VCaP (cell line): ENCODE data around the gene CTNNB1.

Experiments
- H3K27ac ChIP-seq: fragments of 450-650 bp; 2 replicates; pipeline ENCODE4 v1.5.1; 2017
- TF ChIP-seq, protein P1 (sequence below): fragments of 450-650 bp; conservative IDR thresholded peaks from 2 replicates; pipeline ENCODE4 v1.5.1; 2017; ENCODE audit warnings: mild to moderate bottlenecking, moderate library complexity

The CTNNB1 gene

DNA sequence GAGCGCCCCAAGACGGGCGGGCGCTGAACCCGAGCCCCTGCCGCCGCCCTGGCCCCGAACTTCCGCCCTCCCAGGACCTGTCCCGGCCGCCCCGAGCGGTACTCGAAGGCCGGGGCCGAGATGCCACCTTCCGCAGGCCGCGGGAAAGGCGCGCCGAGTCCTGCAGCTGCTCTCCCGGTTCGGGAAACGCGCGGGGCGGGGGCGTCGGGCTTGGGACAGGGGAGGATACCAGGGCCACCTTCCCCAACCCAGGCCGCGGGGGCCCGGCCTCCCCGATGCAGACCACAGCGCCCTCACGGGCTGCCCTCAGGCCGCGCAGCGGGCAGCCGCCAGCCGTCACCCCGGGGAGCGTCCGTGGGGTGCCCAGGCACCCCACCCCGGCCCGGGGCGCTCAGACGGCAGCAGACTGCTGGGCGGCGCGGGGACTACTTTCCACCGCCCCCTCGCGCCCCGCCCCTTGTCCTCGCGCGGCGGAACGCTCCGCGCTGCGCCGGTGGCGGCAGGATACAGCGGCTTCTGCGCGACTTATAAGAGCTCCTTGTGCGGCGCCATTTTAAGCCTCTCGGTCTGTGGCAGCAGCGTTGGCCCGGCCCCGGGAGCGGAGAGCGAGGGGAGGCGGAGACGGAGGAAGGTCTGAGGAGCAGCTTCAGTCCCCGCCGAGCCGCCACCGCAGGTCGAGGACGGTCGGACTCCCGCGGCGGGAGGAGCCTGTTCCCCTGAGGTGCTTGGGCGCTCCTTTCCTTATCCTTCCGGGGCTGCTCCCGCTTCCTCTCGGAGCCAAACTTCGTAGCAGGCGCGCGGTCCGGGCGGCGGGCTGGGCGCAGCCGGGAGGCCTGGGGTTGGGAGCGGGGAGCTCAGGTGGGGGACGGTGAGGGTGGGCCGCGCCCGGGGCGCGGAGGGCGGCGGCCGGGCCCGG lies at the start of gene CTNNB1:
Gene CTNNB1 (plus strand): TSS at position 556 of the 916 bp plus-strand sequence. CDS start 24,564 bp downstream, outside the sequence.
- H3K27ac ChIP-seq: peak within 1 kb of the TSS; percentile 93
- TF ChIP-seq, protein P1, sequence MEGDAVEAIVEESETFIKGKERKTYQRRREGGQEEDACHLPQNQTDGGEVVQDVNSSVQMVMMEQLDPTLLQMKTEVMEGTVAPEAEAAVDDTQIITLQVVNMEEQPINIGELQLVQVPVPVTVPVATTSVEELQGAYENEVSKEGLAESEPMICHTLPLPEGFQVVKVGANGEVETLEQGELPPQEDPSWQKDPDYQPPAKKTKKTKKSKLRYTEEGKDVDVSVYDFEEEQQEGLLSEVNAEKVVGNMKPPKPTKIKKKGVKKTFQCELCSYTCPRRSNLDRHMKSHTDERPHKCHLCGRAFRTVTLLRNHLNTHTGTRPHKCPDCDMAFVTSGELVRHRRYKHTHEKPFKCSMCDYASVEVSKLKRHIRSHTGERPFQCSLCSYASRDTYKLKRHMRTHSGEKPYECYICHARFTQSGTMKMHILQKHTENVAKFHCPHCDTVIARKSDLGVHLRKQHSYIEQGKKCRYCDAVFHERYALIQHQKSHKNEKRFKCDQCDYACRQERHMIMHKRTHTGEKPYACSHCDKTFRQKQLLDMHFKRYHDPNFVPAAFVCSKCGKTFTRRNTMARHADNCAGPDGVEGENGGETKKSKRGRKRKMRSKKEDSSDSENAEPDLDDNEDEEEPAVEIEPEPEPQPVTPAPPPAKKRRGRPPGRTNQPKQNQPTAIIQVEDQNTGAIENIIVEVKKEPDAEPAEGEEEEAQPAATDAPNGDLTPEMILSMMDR: peak; percentile 27; the same call in 1 of the 2 replicates

DNA sequence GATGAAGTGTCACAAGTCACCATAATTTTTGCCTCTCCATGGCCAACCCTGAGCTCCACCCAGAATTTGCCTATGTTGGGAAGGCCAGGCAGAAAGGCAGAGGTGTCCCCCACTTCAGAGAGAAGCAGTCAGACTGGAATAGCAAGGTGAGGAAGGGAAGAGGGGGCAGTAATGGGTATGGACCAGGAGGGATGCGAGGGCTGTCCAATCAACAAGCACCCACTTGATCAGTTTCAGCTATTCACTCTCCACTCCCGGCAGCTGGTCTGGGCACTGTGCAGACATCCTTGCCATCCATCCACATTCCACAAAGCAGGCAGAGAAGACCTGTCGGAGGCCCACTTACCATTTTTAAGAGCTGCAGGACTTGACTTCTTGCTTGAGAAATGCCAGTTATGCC lies 43.5 kb upstream of the CTNNB1 start:
- H3K27ac ChIP-seq: no peak overlapping the region
- TF ChIP-seq, protein P1: no peak

DNA sequence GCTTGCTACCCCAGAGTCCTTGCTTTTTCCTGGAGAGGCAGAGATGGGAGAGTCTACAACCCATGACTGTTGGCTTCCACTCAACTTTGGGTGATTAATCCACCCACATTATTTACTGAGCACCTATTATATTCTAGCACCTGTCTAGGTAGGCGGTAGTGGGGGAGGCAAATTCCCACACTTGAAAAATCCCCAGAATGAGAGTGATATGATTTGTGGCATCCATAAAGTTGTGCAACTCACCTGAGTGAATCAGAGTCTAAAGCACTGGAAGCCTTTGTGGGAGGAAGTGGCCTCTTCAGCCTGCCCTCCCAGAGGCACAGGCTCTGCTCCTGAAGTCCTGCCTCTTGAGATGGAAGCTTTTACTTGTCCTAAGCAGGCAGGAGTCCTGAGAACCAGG lies 40.4 kb upstream of the CTNNB1 start:
- TF ChIP-seq, protein P1: no peak
- no peak overlapping the region for H3K27ac ChIP-seq

DNA sequence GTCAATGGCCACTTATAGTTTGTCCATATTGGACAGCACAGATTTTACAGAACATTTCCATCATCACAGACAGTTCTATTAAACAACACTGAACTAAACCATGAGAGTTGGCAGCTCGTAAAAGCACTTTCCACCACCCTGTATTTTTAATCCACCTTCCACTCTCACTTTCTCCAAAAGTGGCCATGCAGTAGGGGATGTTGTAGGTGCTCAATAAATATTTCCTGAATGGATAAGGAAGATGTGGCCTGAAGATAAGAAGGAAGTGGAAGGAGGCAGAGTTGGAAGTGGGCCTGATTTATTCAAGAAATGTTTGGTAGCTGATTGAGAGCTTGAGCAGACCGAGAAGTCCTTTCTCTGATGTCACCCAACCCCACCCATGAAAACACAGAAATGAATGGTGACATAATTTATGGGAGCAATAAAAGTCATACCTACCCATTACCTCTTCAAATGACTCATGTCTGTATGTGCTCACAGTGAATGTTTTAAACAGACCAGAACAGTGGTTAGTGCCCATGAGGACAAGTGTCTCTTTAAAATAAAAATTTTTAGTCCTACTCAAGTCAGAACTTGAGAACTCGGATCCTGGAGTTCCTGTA lies 39.6 kb upstream of the CTNNB1 start:
- H3K27ac ChIP-seq: no peak overlapping the region
- TF ChIP-seq, protein P1: no peak

DNA sequence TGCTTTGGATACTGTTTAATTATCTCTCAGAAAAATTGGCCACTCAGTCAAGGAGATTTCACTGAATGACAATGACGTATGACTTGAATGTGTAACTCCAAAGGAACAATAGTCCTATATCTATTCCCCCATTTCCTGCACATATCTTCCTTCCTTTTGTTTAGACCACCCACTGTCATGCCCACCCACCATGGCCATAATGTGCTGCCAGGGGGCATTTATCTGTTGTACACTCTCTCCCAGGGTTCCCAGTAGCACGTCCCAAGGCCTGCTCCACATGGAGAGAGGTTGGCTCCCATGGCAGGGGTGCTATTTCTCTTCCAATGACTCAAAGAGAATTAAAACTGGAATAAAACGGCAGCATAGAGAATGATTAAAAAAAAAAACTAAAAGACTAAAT lies 36.8 kb upstream of the CTNNB1 start:
- H3K27ac ChIP-seq: no peak overlapping the region
- TF ChIP-seq, protein P1: no peak

DNA sequence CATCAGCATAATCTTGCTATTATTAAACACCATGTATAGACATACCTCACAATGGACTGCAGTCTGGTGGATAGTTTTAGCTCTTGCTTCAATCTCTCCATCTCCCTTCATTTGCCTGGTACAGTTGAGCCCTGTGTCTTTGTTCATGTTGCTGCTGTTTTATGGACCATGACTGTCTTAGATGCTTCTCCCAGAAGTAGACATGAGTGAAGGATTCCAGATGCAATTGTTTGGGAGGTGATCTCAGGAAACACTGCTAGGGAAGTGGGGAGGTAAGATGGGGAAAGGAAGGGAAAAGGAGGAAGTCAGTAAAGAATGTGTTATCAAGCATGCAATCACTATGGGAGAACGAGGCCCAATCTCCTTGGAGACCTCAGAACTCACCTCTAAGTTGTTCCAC lies 36.3 kb upstream of the CTNNB1 start:
- H3K27ac ChIP-seq: peak overlapping the region; percentile 6
- TF ChIP-seq, protein P1: no peak

DNA sequence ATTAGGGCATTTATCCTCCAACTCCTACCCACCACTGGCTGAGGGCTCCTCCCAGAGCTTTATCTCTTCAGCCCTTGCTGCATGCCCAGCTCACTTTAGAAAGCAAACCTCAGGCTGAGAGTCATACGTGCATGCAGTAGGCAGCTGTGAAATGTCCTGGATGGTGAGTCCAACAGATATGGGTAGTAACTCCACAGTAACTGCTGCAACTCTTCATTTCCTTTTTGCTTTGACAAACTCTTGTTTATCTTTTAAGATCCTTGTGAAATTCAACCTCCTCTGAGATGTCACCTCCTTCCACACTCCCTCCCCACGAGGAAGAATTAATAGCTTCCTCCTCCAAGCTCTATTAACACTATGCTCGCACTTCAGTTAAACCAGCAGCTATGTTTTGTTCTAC lies 35.9 kb upstream of the CTNNB1 start:
- H3K27ac ChIP-seq: peak overlapping the region; percentile 6
- TF ChIP-seq, protein P1: no peak
